ENCODE results near the gene NUP188.
A peak's percentile ranks its signal among the peaks of the same experiment; 100 is the strongest.
"Not testable (repeated sequence)": the region's sequence is repeated elsewhere in the genome, so short reads cannot be mapped to it uniquely, and the experiment has no call there.

The NUP188 gene

GRCh38 chr9:128943832-128944620, 3.5 kb upstream of the NUP188 start:
- no peak for DNase-seq (ENCODE audit: low spot score)

- DNase-seq (ENCODE audit: low spot score) = not testable (repeated sequence)
Measured at GRCh38 chr9:128944966-128945365, 2.5 kb upstream of the NUP188 start.

- no peak for DNase-seq (ENCODE audit: low spot score)
Measured at GRCh38 chr9:128945798-128946501, 1.5 kb upstream of the NUP188 start.

GRCh38 chr9:128946571-128947276, 775 bp upstream of the NUP188 start:
- DNase-seq (ENCODE audit: low spot score) = peak; percentile 47

- no peak for DNase-seq (ENCODE audit: low spot score)
Measured at GRCh38 chr9:128947277-128947526, 297 bp upstream of the NUP188 start.

GRCh38 chr9:128961403-128961802, 13.9 kb downstream of the NUP188 start:
- DNase-seq (ENCODE audit: low spot score) = not testable (repeated sequence)

DNA sequence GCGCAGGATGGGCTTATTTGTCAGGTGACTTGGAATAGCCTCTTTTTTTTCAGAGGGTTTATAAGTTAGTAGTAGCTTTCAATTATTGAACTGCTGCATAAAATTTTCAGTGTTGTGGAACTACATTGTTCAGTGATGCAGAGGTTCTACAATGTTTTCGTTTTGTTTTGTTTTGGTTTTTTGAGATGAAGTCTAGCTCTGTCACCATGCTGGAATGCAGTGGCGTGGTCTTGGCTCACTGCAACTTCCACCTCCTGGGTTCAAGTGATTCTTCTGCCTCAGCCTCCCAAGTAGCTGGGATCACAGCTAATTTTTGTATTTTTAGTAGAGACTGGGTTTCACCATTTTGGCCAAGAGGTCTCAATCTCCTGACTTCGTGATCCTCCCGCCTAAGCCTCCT, 22.0 kb downstream of the NUP188 start:
- no peak for DNase-seq (ENCODE audit: low spot score)

DNA sequence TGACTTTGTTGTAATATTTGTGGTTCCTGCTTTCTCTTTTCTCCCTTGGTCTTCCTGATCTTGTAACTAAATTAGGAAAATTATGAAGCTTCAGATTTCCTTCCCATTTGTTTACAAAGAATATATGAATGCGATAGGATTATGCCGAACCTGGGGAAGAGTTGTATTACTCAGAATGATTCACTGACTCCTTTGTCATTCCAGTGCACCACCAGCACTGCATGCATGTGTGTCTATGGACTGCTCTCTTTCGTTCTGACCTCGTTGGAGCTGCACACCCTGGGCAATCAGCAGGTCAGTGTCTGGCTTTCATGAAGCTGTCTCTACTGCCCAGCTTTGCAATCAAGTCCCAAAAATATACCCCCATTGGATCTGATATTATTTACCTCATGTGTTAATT, 25.5 kb downstream of the NUP188 start:
- DNase-seq (ENCODE audit: low spot score) = no peak

GRCh38 chr9:128979111-128979510, 31.6 kb downstream of the NUP188 start:
- no peak for DNase-seq (ENCODE audit: low spot score)

GRCh38 chr9:128983536-128983935, 36.0 kb downstream of the NUP188 start:
- no peak for DNase-seq (ENCODE audit: low spot score)

GRCh38 chr9:128986671-128987070, 39.2 kb downstream of the NUP188 start:
- no peak for DNase-seq (ENCODE audit: low spot score)

- DNase-seq (ENCODE audit: low spot score) = no peak
Measured at GRCh38 chr9:128987805-128988204, 40.3 kb downstream of the NUP188 start.

- DNase-seq (ENCODE audit: low spot score) = no peak
Measured at GRCh38 chr9:128992995-128993394, 45.5 kb downstream of the NUP188 start.

DNA sequence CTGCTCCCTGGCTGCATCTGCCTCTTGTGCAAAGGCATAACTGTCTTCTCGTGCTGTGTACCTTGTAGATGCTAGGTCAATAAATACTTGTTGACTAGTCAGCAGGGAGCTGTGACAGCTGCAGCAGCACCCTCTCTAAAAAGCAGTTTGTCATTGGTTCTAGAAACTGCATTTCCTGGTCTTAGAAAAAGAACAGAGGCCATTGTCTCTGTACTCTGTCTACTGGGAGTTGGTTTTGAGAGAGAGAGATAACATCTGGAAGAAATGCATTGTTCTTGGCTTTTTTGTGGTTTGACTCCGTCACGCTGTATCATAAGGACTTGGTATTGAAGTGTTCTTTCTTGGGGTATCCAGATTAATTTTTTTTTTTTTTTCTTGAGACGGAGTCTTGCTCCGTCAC, 48.3 kb downstream of the NUP188 start:
- DNase-seq (ENCODE audit: low spot score) = no peak

- no peak for DNase-seq (ENCODE audit: low spot score)
Measured at GRCh38 chr9:128998462-128998861, 51.0 kb downstream of the NUP188 start.

GRCh38 chr9:128999581-129000206, 52.2 kb downstream of the NUP188 start:
- no peak for DNase-seq (ENCODE audit: low spot score)

DNA sequence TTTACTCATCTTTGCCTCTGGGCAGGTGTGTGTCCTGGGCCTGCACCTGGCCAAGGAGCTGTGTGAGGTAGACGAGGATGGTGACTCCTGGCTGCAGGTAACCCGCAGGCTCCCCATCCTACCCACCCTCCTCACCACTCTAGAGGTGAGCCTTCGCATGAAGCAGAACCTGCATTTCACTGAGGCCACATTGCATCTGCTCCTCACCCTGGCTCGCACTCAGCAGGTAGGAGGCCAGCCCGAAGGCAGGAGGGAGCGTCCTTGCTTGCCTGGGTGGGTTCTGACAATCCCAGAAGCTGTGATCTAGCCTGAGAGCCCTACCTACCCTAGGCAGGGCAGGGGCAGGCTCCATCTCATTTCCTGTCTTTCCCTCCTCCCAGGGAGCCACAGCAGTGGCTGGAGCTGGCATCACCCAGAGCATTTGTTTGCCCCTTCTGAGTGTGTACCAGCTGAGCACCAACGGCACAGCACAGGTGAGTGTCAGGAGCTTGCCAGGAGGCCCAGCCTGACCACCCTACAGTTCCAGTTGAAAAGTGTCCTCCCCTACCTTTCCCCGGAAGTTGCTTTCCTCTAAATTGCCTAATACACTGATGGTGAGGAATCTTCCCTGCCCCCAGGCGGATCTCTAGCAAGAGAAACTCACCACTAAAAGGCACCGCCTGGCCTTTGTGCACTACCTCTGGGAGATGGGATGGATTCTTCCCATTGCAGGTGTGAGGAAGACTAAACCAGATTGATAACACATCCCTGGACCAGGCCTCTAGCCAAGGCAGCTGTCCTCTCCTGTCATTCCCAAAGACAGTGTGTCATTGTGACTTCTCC, 54.2 kb downstream of the NUP188 start:
- DNase-seq (ENCODE audit: low spot score) = no peak

DNA sequence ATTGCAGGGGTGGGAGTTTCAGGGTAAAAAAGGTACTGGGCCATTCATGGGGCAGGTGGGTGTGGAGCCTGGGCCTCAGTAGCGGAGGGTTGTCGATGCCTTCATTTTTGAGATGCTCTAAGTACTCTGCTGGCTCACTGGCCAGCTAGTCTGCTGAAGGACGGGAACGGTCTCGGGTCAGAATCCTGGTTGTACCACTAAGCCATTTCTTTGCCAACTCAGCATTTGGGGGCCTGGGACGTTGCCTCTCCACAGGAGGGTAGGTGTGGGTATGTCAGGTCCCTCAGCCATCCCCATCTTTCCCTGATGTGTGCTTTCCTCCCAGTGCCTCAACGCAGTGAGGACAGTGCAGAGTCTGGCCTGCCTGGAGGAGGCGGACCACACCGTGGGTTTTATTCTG, 55.5 kb downstream of the NUP188 start:
- DNase-seq (ENCODE audit: low spot score) = no peak

GRCh38 chr9:129004173-129004572, 56.7 kb downstream of the NUP188 start:
- DNase-seq (ENCODE audit: low spot score) = not testable (repeated sequence)

DNA sequence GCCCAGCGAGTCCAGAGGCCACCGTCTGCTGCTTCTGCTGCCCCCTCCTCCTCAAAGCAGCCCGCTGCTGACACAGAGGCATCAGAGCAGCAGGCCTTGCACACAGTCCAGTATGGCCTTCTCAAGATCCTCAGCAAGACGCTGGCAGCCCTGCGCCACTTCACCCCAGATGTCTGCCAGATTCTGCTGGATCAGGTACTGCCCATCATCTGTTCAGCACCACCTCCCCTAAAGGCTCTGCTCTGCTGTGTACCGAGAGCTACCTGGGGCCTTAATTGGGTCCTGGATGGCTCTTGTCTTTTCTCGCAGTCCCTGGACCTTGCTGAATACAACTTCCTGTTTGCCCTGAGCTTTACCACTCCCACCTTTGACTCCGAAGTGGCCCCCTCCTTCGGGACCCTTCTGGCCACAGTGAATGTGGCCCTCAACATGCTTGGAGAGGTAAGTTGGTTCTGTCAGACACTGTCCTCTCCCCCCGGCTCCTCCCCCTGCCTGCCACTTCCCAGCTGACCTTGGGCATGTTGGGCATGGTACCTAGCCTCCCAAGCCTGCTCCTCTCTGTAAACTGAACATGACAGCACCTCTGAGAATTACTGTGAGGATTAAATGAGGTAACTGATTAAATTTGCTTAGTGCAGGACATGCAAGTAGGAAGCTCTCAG, 58.0 kb downstream of the NUP188 start:
- no peak for DNase-seq (ENCODE audit: low spot score)

DNA sequence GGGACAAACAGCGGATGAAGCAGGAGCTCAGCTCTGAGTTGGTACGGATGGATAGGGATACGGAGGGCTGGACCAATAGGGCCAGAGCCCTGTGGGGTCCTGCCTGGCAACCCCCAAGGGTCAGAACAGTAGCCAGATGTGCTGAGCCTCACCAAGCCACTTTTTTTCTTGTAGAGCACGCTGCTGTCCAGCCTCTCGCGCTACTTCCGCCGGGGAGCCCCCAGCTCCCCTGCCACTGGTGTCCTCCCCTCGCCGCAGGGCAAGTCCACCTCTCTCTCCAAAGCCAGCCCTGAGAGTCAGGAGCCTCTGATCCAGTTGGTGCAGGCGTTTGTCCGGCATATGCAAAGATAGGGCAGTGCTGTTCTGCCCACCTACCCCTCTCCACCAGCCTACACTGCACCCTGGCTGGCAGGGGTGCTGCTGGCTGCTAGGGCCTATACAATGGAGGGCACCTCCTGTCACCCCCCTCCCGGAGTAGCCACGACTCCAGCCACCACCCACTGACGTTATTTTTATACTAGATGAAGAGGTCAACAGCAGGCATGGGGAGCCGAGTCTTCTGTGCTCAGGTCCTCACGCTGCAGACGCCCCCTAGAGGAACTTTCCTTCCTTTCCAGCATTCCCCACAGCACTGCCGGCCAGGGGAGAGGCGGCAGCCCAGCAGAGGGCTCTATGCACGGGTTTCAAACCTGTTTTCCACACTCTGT, 59.0 kb downstream of the NUP188 start:
- peak; percentile 71 for DNase-seq (ENCODE audit: low spot score)

Measured in germinal center (tissue), 1 donor.